ENCODE data around the gene SLIT2.
A peak's percentile ranks its signal among the peaks of the same experiment; 100 is the strongest.

The SLIT2 gene

GRCh38 chr4:20251796-20252655, at the start of gene SLIT2:
Gene SLIT2 (plus strand): TSS chr4:20251905. CDS start chr4:20253816, 1,911 bp downstream.
- DNase-seq, result peak; percentile 40

GRCh38 chr4:20203508-20203907, 48.2 kb upstream of the SLIT2 start:
- no peak for DNase-seq

- no peak for DNase-seq
Measured at GRCh38 chr4:20217521-20217920, 34.2 kb upstream of the SLIT2 start.

- no peak for DNase-seq
Measured at GRCh38 chr4:20217951-20218350, 33.8 kb upstream of the SLIT2 start.

- DNase-seq, result no peak
Measured at GRCh38 chr4:20219521-20219920, 32.2 kb upstream of the SLIT2 start.

GRCh38 chr4:20237894-20238537, 13.7 kb upstream of the SLIT2 start:
- no peak for DNase-seq

GRCh38 chr4:20248155-20248558, 3.5 kb upstream of the SLIT2 start:
- no peak for DNase-seq

- no peak for DNase-seq
Measured at GRCh38 chr4:20249333-20249732, 2.4 kb upstream of the SLIT2 start.

- DNase-seq, result no peak
Measured at GRCh38 chr4:20251031-20251795, 492 bp upstream of the SLIT2 start.

GRCh38 chr4:20252656-20253282, 1.1 kb downstream of the SLIT2 start:
- DNase-seq, result peak; percentile 5

- no peak for DNase-seq
Measured at GRCh38 chr4:20253283-20253734, 1.6 kb downstream of the SLIT2 start.

GRCh38 chr4:20253735-20254409, 2.2 kb downstream of the SLIT2 start:
- DNase-seq, result peak; percentile 3

- no peak for DNase-seq
Measured at GRCh38 chr4:20254511-20255250, 3.0 kb downstream of the SLIT2 start.

GRCh38 chr4:20255251-20255586, 3.5 kb downstream of the SLIT2 start:
- no peak for DNase-seq

GRCh38 chr4:20255823-20256222, 4.1 kb downstream of the SLIT2 start:
- no peak for DNase-seq

- no peak for DNase-seq
Measured at GRCh38 chr4:20256381-20256881, 4.7 kb downstream of the SLIT2 start.

- no peak for DNase-seq
Measured at GRCh38 chr4:20259707-20260106, 8.0 kb downstream of the SLIT2 start.

GRCh38 chr4:20260821-20261220, 9.1 kb downstream of the SLIT2 start:
- DNase-seq, result no peak

GRCh38 chr4:20262221-20262620, 10.5 kb downstream of the SLIT2 start:
- no peak for DNase-seq

- no peak for DNase-seq
Measured at GRCh38 chr4:20264688-20265087, 13.0 kb downstream of the SLIT2 start.

GRCh38 chr4:20265726-20266125, 14.0 kb downstream of the SLIT2 start:
- DNase-seq, result no peak
